ENCODE data around the gene ELK1.

GRCh38 chrX:47645530-47645929, 4.8 kb downstream of the ELK1 start:
- no peak for TF ChIP-seq RAD21 (IDR thresholded peaks at IDR 0.05 in 1 of 2, conservative IDR thresholded peaks at IDR 0.05 in 1 of 2; ENCODE audit: low read depth in 2 of 2, low read length in 2 of 2)
- TF ChIP-seq SIN3A (conservative IDR thresholded peaks at IDR 0.05 in 1 of 2, IDR thresholded peaks at IDR 0.05 in 1 of 2; ENCODE audit: low read depth in 1 of 2, low read length in 2 of 2), result no peak
- TF ChIP-seq SP1 (IDR thresholded peaks at IDR 0.05; ENCODE audit: low read depth, low read length), result no peak
- no peak for TF ChIP-seq EZH2 (IDR thresholded peaks at IDR 0.05; ENCODE audit: low read depth, low read length, severe bottlenecking)
- TF ChIP-seq CTCF (IDR thresholded peaks at IDR 0.05; ENCODE audit: control extremely low read depth in 1 of 3, insufficient read depth in 1 of 3, low read depth in 1 of 3, low read length in 3 of 3), result no peak

Data from H1 (cell line).